Parathyroid adenoma (tissue), 2 donors: ENCODE measurements around the gene VRK3.
"Not testable (repeated sequence)": the region's sequence is repeated elsewhere in the genome, so short reads cannot be mapped to it uniquely, and the experiment has no call there.

Experiments
- H2AFZ ChIP-seq: fragments of 300-600 bp; sonication (generic); one replicate; pipeline ENCODE4 v1.7.0; 2017; ENCODE audit warnings: antibody characterized with exemption, mild to moderate bottlenecking
- H3K27ac ChIP-seq: fragments of 300-600 bp; sonication (generic); one replicate; pipeline ENCODE4 v1.7.0; 2017
- H3K27me3 ChIP-seq: fragments of 300-600 bp; sonication (generic); one replicate; pipeline ENCODE4 v1.7.0; 2017; ENCODE audit warnings: low read length; ENCODE audit not compliant: control insufficient read depth, insufficient read depth
- H3K36me3 ChIP-seq: fragments of 300-600 bp; sonication (generic); one replicate; pipeline ENCODE4 v1.7.0; 2017; ENCODE audit warnings: low read length; ENCODE audit not compliant: control insufficient read depth, insufficient read depth
- H3K4me1 ChIP-seq: fragments of 300-600 bp; sonication (generic); one replicate; pipeline ENCODE4 v1.7.0; 2017; ENCODE audit warnings: control low read depth
- H3K4me2 ChIP-seq: fragments of 300-600 bp; sonication (generic); one replicate; pipeline ENCODE4 v1.7.0; 2017; ENCODE audit warnings: low read length
- H3K4me3 ChIP-seq: fragments of 300-600 bp; sonication (generic); one replicate; pipeline ENCODE4 v1.7.0; 2017; ENCODE audit warnings: low read depth, low read length
- H3K79me2 ChIP-seq: fragments of 300-600 bp; sonication (generic); one replicate; pipeline ENCODE4 v1.7.0; 2017; ENCODE audit warnings: control low read depth
- H3K9ac ChIP-seq: fragments of 300-600 bp; sonication (generic); one replicate; pipeline ENCODE4 v1.7.0; 2017; ENCODE audit warnings: mild to moderate bottlenecking
- H3K9me3 ChIP-seq: fragments of 300-600 bp; sonication (generic); one replicate; pipeline ENCODE4 v1.7.0; 2017; ENCODE audit warnings: low read length; ENCODE audit not compliant: control insufficient read depth
- CTCF ChIP-seq: fragments of 300-600 bp; sonication (generic); IDR thresholded peaks from one replicate; pipeline ENCODE4 v1.7.0; 2017; ENCODE audit warnings: antibody characterized with exemption, mild to moderate bottlenecking
- donor health status: primary hyperparathyroidism.

The VRK3 gene

GRCh38 chr19:49950590-49950948 is 74.6 kb downstream of the VRK3 start:
- H3K79me2 ChIP-seq: no peaks in the 10 kb centered on the region
- H3K4me3 ChIP-seq: no peak overlapping the region
- no peak overlapping the region for H3K9ac ChIP-seq
- no peak overlapping the region for H3K27ac ChIP-seq
- H2AFZ ChIP-seq: no peak overlapping the region
- H3K27me3 ChIP-seq: no peaks in the 10 kb centered on the region
- H3K36me3 ChIP-seq: no peaks in the 10 kb centered on the region
- H3K9me3 ChIP-seq: no peaks in the 10 kb centered on the region
- no peak for TF ChIP-seq CTCF
- no peak overlapping the region for H3K4me2 ChIP-seq
- H3K4me1 ChIP-seq: no peaks in the 10 kb centered on the region

GRCh38 chr19:49949742-49950589 is 75.2 kb downstream of the VRK3 start:
- no peak overlapping the region for H3K4me3 ChIP-seq
- H3K36me3 ChIP-seq: no peaks in the 10 kb centered on the region
- no peak overlapping the region for H3K27ac ChIP-seq
- no peaks in the 10 kb centered on the region for H3K4me1 ChIP-seq
- no peak for TF ChIP-seq CTCF
- H3K9me3 ChIP-seq: no peaks in the 10 kb centered on the region
- no peaks in the 10 kb centered on the region for H3K27me3 ChIP-seq
- no peak overlapping the region for H2AFZ ChIP-seq
- H3K79me2 ChIP-seq: no peaks in the 10 kb centered on the region
- H3K4me2 ChIP-seq: no peak overlapping the region
- no peak overlapping the region for H3K9ac ChIP-seq

- Histone ChIP-seq H3K27me3 (no peaks in the 10 kb centered on the region), H3K9me3 (no peaks in the 10 kb centered on the region), H2AFZ (no peak overlapping the region), H3K36me3 (no peaks in the 10 kb centered on the region), H3K79me2 (no peaks in the 10 kb centered on the region), H3K27ac (no peak overlapping the region), H3K4me1 (no peaks in the 10 kb centered on the region), H3K9ac (no peak overlapping the region), H3K4me2 (no peak overlapping the region), H3K4me3 (no peak overlapping the region)
- no peak for TF ChIP-seq CTCF
These were observed 78.8 kb downstream of the VRK3 start for GRCh38 chr19:49946415-49946814.

GRCh38 chr19:49944567-49944966 is 80.6 kb downstream of the VRK3 start:
- H3K36me3 ChIP-seq, H3K4me3 ChIP-seq, H3K79me2 ChIP-seq, H2AFZ ChIP-seq, H3K9me3 ChIP-seq, H3K4me1 ChIP-seq, H3K9ac ChIP-seq, H3K4me2 ChIP-seq, H3K27ac ChIP-seq, H3K27me3 ChIP-seq: not testable (repeated sequence)

- H3K4me1 ChIP-seq: no peaks in the 10 kb centered on the region
- H2AFZ ChIP-seq: no peak overlapping the region
- no peak overlapping the region for H3K27ac ChIP-seq
- H3K79me2 ChIP-seq: no peaks in the 10 kb centered on the region
- no peak overlapping the region for H3K4me3 ChIP-seq
- H3K9ac ChIP-seq: no peak overlapping the region
- no peaks in the 10 kb centered on the region for H3K27me3 ChIP-seq
- TF ChIP-seq CTCF: no peak
- no peaks in the 10 kb centered on the region for H3K36me3 ChIP-seq
- no peaks in the 10 kb centered on the region for H3K9me3 ChIP-seq
- H3K4me2 ChIP-seq: no peak overlapping the region
These were observed 84.7 kb downstream of the VRK3 start for GRCh38 chr19:49940482-49940791.
